OCI-LY7 (cell line): ENCODE results near the gene FBXO44.

Experiments used
- CTCF ChIP-seq: fragments of 200-600 bp; sonication (generic); conservative IDR thresholded peaks from 2 replicates; pipeline ENCODE4 v1.5.1; 2014; ENCODE audit warnings: mild to moderate bottlenecking, antibody characterized with exemption, low read length, moderate library complexity, mixed read lengths
- EZH2phosphoT487 ChIP-seq: fragments of 200-600 bp; sonication (generic); IDR thresholded peaks from 2 replicates; pipeline ENCODE4 v1.6.1; 2018; ENCODE audit warnings: low read depth, borderline replicate concordance, mild to moderate bottlenecking, mixed run types, antibody characterized with exemption, low read length, moderate library complexity, mixed read lengths

DNA sequence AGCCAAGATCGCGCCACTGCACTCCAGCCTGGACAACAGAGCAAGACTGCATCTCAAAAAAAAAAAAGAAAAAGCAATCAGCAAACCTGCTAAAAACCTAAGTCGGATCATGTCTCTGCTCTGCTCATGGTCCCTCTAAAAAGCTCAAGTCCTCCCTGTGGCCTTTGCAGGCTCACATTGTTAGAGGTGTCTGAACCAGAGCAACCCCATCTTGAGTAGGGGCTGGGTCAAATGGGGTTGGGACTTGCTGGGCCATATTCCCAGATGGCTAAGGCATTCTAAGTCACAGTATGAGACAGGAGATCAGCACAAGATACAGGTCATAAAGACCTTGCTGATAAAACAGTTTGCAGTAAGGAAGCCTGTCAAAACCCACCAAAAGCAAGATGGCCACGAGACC lies 33.8 kb downstream of the FBXO44 start:
- TF ChIP-seq CTCF (no peak), EZH2phosphoT487 (no peak)
